NCI-H524 treated with DMSO at 0.1 percent for 48 hours (cell line): ENCODE results near the gene ZFPL1.

Experiments
- DNase-seq: peaks from one replicate; lab custom pipeline; 2025; lab: John Stamatoyannopoulos, UW

Gene ZFPL1

DNA sequence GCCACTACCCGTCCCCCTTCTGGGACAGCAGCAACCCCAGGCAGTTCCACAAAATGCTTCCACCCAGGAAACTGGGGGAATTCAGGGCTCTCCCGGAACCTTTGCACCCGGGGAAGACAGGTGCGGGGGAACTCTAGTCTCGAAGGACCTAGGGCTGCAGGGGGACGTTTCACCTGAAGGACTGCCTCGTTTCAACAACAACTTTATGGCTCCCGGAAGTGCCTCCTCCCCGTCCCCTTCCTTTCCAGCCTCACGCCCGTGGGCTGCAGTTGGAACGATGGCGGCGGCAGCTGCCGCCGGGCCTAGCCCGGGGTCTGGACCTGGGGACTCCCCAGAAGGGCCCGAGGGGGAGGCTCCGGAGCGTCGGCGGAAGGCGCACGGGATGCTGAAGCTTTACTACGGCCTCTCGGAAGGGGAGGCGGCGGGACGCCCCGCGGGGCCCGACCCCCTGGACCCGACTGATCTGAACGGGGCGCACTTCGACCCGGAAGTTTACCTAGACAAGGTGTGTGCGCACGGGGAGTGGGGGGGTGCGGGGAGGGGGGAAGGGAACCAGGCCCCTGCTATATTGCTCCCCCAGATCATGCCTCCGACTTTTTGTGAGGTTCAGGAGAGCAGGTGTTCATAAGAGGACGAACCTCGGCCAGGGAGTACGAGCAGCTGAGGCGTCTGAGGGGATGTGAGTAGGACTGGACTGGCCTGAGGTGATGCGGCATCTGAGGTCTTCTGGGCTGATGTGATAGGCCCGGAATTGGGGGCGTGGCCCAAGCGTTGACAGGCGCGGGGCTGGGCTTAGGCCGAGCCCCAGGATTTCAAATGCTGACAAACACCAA is 12.2 kb downstream of the ZFPL1 start, which contains the start of gene VPS51:
Gene VPS51, plus strand, starts transcription at position 241 of the 833 bp plus-strand sequence. Its CDS starts 37 bp downstream, at position 278.
- peak; percentile 51 for DNase-seq

DNA sequence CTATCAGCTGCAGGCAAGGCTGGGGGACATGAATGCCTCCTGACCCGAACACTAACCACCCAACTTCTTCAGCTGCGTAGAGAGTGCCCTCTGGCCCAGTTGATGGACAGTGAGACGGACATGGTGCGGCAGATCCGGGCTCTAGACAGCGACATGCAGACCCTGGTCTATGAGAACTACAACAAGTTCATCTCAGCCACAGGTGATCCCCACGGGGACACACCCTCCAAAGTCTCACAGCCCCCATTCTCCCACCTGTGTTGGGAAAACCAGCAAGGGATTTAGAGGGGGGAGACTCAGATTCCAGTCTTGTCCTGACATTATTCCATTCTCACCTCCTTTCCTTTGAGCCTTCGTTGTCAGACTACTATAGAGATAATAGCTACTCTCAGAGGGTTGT is 12.9 kb downstream of the ZFPL1 start:
- DNase-seq = no peak

DNA sequence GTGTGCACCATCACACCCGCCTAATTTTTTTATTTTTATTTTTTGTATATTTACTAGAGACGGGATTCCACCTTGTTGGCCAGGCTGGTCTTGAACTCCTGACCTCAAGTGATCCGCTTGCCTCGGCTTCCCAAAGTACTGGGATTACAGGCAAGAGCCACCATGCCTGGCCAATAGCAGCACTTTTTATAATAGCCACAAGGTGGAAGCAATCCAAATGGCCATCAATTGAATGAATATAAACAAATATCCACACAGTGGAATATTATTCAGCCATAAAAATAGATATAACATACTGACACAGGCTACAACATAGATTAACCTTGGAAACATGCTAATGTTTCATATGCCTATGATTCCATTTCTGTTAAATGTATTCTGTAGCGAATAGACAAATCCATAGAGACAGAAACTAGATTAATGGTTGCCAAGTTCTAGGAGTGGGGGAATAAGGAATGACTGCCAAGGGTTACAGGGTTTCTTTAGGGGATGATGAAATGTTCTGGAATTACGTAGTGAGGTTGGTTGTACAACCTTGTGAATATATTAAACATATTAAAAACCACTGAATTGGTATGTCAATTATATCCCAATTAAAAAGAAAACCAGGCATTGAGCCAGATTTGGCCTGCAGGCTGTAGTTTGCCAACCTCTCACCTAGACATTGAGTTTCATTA is 16.8 kb downstream of the ZFPL1 start:
- DNase-seq = no peak

DNA sequence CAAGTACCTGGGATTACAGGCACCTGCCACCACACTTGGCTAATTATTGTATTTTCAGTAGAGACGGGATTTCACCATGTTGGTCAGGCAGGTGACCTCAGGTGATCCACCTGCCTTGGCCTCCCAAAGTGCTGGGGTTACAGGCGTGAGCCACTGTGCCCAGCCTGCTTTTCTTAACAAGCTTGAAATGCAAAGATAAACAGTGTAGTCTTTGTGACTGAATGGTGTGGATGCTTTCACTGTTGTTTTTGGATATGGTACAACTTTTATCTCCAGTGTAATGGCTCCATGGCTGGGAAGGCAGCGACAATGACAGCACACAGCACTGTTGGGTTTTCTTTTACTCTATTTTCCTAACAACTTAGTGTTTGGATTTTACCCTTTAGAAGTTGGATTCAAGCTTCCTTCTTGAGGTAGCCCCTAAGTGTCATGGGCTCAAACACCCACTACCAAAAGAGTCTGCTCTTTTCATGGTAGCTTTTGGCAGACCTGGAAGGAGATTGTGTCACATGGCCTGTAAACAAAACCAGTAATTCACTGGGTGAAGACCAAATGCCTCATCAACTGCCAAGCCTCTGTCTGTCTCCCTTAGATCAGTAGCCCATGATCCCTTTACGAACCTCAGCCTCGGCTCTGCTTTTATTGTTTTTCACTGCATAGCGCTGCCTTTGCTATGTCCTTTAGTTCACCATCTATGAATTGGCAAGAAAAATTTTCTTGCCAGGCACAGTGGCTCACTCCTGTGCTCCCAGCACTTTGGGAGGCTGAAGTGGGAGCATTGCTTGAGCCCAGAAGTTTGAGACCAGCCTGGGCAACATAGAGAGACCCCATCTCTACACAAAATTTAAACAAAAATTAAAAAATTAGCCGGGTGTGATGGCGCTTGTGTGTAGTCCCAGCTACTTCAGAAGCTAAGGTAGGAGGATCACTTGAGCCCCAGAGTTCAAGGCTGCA is 18.4 kb downstream of the ZFPL1 start:
- no peak for DNase-seq

DNA sequence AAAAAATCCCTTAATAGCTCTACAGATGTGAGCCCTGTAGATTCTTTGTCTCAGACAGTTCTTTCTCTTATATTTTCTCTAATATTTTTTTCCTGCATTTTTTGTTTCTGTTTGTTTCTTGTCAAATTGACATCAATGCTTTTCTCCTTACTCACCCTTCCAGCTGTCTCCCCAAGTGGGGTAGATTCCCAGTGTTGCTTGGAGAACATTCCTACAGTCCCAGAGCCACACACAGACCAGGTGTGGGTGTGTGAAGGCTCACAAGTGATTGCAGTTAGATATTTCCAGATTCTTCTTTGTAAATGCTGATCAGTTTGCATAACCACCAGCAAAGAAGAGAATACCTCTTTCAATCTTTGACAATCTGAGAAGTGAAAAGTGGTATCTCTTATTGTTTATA is 19.5 kb downstream of the ZFPL1 start:
- no peak for DNase-seq

DNA sequence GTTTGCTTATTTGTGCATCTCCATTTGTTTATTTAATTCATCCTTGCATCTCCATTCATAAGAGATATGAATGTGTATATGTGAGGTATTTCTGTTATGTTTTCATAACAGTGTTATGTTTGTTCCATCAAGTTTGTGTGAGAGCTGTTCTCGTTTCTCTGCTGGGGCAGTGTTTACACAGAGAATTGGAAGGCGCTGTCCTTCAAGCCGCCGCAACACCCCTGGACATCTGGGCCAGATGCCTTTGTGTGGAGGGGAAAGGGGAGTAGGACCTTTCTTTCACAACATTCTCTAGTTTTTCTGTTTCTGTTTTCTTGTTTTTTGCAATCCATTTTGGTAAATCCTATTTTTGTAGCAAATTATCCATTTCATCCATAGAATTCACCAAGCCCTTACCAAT is 20.6 kb downstream of the ZFPL1 start:
- no peak for DNase-seq

DNA sequence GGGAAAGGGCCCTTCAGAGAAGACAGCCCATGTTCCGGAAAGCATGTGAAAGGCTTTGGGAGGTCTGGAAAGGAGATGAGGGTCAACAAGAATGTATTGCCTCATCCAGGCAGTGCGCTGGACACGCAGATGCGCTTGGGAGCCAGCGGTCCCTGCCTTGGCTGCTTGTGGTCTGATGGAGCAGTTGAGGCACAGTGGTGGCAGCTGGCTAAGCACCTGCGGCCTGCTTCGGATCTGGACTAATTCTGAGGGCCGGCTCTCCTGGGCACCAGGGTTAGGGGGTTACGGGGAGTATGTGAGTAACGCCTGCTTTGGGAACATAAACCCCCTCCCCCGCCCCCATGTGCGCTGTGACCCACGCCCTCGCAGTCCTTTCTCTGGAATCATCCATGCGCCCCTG is 23.1 kb downstream of the ZFPL1 start:
- no peak for DNase-seq

DNA sequence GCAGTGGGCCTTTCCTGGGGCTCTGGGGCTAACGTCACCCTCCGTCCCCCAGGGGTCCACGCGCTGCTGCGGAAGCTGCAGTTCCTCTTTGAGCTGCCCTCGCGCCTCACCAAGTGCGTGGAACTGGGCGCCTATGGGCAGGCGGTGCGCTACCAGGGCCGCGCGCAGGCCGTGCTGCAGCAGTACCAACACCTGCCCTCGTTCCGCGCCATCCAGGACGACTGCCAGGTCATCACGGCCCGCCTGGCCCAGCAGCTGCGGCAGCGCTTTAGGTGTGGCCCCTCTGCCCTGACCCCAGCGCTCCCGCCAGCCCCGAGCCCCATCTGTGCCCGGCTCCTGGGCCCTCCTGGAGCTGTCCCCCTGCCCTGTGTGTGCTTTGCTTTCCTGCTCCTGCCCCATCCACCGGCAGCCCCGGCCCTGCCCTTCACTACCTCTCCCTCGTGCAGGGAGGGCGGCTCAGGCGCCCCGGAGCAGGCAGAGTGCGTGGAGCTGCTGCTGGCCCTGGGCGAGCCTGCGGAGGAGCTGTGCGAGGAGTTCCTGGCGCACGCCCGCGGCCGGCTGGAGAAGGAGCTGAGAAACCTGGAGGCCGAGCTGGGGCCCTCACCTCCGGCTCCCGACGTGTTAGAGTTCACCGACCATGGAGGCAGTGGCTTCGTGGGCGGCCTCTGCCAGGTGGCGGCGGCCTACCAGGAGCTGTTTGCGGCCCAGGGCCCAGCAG is 23.9 kb downstream of the ZFPL1 start:
- DNase-seq = no peak

DNA sequence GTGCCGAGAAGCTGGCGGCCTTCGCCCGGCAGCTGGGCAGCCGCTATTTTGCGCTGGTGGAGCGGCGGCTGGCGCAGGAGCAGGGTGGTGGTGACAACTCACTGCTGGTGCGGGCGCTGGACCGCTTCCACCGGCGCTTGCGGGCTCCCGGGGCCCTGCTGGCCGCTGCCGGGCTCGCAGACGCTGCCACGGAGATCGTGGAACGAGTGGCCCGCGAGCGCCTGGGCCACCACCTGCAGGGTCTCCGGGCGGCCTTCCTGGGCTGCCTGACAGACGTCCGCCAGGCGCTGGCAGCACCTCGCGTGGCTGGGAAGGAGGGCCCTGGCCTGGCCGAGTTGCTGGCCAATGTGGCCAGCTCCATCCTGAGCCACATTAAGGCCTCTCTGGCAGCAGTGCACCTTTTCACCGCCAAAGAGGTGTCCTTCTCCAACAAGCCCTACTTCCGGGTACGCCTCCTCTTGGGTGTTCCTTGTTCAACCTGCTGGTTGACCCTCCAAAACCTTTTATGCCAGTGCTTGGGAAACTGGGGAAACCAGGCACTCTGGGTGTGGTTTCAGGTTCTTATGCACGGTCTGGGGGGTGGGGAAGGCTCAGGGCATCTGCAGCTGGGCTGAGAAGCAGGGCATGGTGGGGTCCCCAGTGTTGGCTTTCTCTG is 24.6 kb downstream of the ZFPL1 start:
- DNase-seq = no peak

DNA sequence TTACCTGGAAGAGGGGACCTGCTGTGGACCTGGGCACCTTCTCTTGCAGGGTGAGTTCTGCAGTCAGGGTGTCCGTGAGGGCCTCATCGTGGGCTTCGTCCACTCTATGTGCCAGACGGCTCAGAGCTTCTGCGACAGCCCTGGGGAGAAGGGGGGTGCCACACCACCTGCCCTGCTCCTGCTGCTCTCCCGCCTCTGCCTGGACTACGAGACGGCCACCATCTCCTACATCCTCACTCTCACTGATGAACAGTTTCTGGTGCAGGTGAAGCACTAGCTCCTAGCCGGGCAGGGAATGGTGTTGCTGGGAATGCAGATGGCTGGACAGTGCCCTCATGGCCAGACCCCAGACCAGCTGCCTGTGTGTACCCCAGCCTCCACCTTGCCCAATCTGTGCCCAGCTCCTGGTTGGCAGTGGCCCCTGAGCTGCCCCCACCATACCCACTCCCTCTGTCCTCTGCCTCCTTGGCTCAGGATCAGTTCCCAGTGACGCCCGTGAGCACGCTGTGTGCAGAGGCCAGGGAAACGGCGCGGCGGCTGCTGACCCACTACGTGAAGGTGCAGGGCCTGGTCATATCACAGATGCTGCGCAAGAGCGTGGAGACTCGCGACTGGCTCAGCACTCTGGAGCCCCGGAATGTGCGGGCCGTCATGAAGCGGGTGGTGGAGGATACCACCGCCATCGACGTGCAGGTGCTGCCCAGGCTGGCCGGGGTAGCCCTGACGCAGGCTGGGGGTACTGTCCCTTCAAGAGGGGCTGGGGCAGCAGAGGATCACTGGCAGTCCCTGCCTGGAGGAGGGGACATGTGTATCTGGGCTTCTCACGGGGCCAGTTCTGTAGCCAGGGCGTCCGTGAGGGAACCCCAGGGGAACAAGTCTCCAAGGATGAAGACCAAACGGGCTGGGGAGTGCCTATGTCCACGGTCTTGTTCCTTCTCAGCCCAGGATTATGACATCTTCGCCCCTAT is 25.5 kb downstream of the ZFPL1 start:
- no peak for DNase-seq

DNA sequence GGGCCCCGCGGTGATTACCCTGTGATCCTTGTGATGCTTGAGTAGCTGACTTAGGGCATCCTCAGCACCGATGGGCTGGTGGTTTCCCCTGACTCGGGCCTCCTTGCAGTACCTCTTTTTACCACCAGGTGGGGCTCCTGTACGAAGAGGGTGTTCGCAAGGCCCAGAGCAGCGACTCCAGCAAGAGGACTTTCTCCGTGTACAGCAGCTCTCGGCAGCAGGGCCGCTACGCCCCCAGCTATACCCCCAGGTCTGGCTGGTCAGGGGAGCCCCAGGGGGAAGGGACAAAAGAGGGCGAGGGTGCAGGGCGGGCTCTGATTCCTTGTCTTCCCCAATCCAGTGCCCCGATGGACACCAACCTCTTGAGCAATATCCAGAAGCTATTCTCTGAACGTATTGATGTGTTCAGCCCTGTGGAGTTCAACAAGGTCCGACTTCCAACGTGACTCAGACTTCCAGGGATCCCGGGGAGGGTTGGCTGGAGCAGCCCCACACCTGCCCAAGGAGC is 26.4 kb downstream of the ZFPL1 start:
- no peak for DNase-seq

DNA sequence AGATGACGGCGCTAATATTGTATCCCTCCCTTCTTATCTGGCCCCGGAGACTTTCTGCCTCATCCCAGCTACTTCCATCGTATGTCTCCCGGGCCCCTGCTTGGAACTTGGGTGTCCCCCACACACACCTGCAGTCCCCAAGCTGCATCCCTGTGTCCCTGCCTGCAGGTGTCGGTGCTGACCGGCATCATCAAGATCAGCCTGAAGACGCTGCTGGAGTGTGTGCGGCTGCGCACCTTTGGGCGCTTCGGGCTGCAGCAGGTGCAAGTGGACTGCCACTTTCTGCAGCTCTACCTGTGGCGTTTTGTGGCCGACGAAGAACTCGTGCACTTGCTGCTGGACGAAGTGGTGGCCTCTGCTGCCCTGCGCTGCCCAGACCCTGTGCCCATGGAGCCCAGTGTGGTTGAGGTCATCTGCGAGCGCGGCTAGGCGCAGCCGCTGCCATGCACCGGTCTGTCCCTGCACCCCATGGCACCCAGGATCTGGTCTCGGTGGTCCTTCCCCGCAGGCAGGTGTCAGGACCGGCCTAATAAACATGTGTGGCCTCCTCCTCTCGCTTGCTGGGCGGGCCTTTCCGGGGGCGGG is 27.2 kb downstream of the ZFPL1 start:
- no peak for DNase-seq

DNA sequence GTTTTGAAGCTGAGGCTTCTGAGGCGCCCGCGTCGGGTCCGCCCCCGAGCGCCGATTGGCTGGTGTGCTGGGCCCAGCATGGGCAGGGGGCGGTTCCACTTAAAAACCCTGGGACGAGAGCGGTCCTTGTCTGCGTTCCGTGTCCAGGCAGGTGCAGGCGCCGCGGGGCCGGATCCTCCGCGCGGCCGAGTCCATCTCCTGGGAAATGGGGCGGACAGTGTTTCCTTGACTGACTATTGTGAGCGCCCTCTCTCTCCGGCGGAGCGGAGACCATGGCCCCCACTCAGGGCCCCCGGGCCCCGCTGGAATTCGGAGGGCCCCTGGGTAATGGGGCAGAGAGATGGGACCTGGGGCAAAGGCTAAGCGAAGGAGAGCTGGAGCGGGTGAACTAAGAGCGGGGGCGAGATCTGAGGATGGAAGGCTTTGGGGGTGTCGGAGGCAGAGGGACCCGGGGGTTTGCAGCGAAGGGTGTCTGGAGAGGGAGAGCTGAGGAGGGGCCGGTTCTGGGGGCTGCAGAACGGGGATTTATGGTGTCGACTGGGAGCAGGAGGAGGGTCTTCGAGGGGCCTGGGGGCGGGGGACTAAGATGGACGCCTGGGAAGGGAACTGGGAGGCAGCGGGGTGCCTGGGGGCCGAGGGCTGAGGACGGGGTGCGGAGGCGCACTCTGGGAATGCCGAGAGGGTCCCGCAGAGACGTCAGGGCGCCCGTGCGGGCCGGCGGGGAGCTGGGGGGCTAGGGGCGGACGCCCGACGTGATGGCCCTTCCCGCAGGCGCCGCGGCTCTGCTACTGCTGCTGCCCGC is 27.9 kb downstream of the ZFPL1 start, which contains the start of gene TM7SF2:
Gene TM7SF2, plus strand, starts transcription at position 129 of the 802 bp plus-strand sequence. Its CDS starts 144 bp downstream, at position 273.
- DNase-seq = peak; percentile 66

DNA sequence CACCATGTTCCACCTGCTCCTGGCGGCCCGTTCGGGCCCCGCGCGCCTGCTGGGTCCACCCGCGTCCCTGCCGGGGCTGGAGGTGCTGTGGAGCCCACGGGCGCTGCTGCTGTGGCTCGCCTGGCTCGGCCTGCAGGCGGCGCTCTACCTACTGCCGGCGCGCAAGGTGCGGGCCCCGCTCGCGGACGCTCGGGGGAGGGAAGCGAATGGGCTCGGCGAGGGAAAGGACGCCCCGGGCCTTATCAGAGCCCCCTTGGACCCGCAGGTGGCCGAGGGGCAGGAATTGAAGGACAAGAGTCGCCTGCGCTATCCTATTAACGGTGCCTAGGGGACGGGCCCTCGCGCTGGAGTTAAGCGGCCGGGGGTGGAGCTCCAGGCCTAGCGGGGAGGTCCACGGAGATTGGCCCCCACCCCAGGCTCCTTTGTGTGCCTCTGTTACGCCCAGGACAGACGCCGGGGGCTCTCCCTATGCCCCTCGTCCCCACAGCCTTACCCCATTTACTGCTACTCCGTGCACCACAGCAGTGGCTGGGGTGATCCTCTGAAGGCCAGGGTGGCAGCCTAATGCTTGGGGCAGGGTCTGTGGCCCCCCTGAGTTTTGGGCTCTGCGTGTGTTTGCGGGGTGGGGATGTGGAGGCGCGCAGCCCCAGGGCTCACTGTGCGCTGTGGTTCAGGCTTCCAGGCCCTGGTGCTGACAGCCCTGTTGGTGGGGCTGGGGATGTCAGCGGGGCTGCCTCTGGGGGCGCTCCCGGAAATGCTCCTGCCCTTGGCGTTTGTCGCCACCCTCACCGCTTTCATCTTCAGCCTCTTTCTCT is 28.7 kb downstream of the ZFPL1 start:
- DNase-seq = no peak

DNA sequence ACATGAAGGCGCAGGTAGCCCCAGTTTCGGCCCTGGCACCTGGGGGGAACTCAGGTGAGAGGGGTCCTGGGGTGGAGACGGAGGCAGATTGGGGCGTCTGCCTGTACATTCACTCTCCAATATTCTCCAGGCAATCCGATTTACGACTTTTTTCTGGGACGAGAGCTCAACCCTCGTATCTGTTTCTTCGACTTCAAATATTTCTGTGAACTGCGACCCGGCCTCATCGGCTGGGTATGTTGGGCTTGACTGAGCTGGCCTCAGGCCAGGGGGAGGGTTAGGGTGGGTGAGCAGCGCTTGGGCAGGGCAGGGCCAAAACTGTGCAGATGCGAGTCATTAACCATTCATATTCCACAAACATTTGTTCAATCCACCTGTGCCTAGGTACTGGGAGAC is 29.3 kb downstream of the ZFPL1 start:
- no peak for DNase-seq

DNA sequence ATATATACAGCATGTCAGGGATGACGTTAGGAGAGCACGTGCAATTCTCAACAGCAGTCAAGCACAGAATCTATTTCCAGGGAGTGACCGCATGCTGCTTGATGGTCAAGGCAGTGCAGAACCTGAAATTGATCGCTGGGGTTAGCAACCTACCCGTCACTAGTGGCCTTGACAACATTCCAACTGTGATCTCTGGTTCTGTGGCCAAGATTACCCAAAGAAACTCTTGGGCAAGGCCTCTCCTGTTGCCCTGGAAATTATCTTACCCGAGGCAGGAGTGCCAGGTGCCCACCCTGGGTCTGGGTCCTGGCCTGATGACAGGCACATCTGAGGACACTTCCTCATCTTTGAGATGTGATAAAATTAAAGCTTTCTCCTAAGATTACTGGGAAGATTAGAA is 29.8 kb downstream of the ZFPL1 start:
- DNase-seq = no peak

DNA sequence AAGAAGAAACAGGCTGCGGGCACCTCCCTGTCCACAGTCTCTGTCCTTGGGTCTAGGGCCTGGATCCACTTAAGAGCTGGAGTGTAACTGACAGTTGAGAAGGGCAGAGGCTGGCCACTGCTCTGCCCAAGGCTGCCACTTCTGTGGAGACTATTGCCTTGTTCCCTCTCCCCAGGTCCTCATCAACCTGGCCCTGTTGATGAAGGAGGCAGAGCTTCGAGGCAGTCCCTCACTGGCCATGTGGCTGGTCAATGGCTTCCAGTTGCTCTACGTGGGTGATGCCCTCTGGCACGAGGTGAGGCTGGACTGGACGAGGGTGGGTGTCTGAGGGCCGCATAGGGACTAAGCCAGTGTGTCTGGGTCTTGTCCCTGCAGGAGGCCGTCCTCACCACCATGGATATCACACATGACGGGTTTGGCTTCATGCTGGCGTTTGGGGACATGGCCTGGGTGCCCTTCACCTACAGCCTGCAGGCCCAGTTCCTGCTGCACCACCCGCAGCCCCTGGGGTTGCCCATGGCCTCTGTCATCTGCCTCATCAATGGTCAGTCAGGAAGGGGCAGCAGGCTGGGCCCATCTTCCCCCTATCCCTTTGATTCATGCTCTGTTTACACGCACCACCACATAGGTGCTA is 30.6 kb downstream of the ZFPL1 start:
- no peak for DNase-seq
